Measurements from ENCODE around the gene TEX2.

DNA sequence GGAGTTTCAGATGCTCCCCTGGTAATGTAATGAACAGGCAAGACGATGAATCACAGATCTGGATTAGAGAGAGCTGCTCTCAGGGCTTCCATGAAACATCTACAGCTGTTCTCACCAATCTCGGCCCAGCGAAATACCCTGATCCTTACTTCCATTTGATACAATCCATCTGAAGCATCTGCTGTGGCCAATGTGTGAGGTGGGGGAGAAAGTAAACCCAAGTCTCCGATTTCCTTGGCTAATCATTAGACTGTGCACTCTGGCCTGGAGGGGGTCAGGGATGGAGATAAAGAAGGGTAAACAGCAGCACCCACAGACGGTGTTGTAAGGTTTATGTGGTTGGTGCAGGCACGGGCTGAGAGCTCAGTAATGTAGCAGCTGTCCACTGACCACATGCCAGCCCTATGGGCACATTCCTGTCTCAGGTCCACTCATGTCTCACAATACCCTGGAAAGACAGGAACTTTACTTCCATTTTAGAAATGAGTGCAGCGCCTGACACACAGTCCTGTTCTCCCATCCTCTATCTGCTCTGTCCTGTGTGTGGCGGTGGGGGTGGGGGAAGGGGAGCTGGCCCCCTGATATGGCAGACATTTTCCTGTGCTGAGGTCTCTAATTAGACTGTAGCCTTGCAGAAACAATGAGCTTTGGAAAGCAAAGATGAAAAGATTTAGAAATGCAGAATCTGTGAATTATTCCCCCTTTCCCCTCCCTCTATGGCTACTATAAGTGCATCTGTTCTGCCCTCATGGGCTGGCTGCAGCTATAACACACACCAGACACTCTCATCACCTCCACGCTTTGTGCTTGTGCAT is 84.8 kb downstream of the TEX2 start:
- TF ChIP-seq, protein P1, sequence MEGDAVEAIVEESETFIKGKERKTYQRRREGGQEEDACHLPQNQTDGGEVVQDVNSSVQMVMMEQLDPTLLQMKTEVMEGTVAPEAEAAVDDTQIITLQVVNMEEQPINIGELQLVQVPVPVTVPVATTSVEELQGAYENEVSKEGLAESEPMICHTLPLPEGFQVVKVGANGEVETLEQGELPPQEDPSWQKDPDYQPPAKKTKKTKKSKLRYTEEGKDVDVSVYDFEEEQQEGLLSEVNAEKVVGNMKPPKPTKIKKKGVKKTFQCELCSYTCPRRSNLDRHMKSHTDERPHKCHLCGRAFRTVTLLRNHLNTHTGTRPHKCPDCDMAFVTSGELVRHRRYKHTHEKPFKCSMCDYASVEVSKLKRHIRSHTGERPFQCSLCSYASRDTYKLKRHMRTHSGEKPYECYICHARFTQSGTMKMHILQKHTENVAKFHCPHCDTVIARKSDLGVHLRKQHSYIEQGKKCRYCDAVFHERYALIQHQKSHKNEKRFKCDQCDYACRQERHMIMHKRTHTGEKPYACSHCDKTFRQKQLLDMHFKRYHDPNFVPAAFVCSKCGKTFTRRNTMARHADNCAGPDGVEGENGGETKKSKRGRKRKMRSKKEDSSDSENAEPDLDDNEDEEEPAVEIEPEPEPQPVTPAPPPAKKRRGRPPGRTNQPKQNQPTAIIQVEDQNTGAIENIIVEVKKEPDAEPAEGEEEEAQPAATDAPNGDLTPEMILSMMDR (IDR thresholded peaks at IDR 0.05; ENCODE audit: low read length) = no peak
- no peak for TF ChIP-seq EZH2 (IDR thresholded peaks at IDR 0.05; ENCODE audit: borderline replicate concordance, low read length)

Data from OCI-LY1 (cell line).